Parathyroid adenoma (tissue), 2 donors: ENCODE results near the gene GUCA2A.
A peak's percentile ranks its signal among the peaks of the same experiment; 100 is the strongest.

Experiments used
- H2AFZ ChIP-seq: fragments of 300-600 bp; sonication (generic); one replicate; pipeline ENCODE4 v1.7.0; 2017; ENCODE audit warnings: antibody characterized with exemption, mild to moderate bottlenecking
- H3K27ac ChIP-seq: fragments of 300-600 bp; sonication (generic); one replicate; pipeline ENCODE4 v1.7.0; 2017
- H3K27me3 ChIP-seq: fragments of 300-600 bp; sonication (generic); one replicate; pipeline ENCODE4 v1.7.0; 2017; ENCODE audit warnings: low read length; ENCODE audit not compliant: control insufficient read depth, insufficient read depth
- H3K36me3 ChIP-seq: fragments of 300-600 bp; sonication (generic); one replicate; pipeline ENCODE4 v1.7.0; 2017; ENCODE audit warnings: low read length; ENCODE audit not compliant: control insufficient read depth, insufficient read depth
- H3K4me1 ChIP-seq: fragments of 300-600 bp; sonication (generic); one replicate; pipeline ENCODE4 v1.7.0; 2017; ENCODE audit warnings: control low read depth
- H3K4me2 ChIP-seq: fragments of 300-600 bp; sonication (generic); one replicate; pipeline ENCODE4 v1.7.0; 2017; ENCODE audit warnings: low read length
- H3K4me3 ChIP-seq: fragments of 300-600 bp; sonication (generic); one replicate; pipeline ENCODE4 v1.7.0; 2017; ENCODE audit warnings: low read depth, low read length
- H3K79me2 ChIP-seq: fragments of 300-600 bp; sonication (generic); one replicate; pipeline ENCODE4 v1.7.0; 2017; ENCODE audit warnings: control low read depth
- H3K9ac ChIP-seq: fragments of 300-600 bp; sonication (generic); one replicate; pipeline ENCODE4 v1.7.0; 2017; ENCODE audit warnings: mild to moderate bottlenecking
- H3K9me3 ChIP-seq: fragments of 300-600 bp; sonication (generic); one replicate; pipeline ENCODE4 v1.7.0; 2017; ENCODE audit warnings: low read length; ENCODE audit not compliant: control insufficient read depth
- TF ChIP-seq, protein P1 (sequence below): fragments of 300-600 bp; sonication (generic); IDR thresholded peaks from one replicate; pipeline ENCODE4 v1.7.0; 2017; ENCODE audit warnings: antibody characterized with exemption, mild to moderate bottlenecking
- donor health status: primary hyperparathyroidism.

Gene GUCA2A

DNA sequence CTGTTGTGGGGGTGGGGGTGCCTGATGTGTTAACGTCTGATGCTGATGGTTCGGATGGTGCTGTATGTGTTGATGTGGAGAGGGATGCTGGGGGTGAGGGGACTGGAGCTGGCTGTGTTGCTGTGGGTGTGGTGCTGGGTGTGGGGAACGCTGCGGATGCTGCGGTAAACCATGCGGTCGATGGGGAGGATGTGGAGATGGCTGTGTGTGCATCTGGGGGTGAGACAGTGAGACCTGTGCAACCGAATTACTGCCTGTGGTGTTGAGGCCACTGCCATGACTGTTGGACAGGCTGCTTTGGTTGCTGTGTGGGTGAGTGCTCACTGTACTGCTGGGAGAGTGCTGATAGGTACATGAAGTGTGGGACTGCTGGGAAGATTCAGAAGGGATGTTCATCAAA, 26.8 kb upstream of the GUCA2A start:
- H3K36me3 ChIP-seq: no peaks in the 10 kb centered on the region
- TF ChIP-seq, protein P1, sequence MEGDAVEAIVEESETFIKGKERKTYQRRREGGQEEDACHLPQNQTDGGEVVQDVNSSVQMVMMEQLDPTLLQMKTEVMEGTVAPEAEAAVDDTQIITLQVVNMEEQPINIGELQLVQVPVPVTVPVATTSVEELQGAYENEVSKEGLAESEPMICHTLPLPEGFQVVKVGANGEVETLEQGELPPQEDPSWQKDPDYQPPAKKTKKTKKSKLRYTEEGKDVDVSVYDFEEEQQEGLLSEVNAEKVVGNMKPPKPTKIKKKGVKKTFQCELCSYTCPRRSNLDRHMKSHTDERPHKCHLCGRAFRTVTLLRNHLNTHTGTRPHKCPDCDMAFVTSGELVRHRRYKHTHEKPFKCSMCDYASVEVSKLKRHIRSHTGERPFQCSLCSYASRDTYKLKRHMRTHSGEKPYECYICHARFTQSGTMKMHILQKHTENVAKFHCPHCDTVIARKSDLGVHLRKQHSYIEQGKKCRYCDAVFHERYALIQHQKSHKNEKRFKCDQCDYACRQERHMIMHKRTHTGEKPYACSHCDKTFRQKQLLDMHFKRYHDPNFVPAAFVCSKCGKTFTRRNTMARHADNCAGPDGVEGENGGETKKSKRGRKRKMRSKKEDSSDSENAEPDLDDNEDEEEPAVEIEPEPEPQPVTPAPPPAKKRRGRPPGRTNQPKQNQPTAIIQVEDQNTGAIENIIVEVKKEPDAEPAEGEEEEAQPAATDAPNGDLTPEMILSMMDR: no peak
- H3K79me2 ChIP-seq: peaks cover 3% of the 10 kb centered on the region
- no peak overlapping the region for H3K27ac ChIP-seq
- H3K9ac ChIP-seq: no peak overlapping the region
- no peak overlapping the region for H3K4me3 ChIP-seq
- no peaks in the 10 kb centered on the region for H3K27me3 ChIP-seq
- H3K9me3 ChIP-seq: no peaks in the 10 kb centered on the region
- no peak overlapping the region for H3K4me2 ChIP-seq
- no peaks in the 10 kb centered on the region for H3K4me1 ChIP-seq
- no peak overlapping the region for H2AFZ ChIP-seq

DNA sequence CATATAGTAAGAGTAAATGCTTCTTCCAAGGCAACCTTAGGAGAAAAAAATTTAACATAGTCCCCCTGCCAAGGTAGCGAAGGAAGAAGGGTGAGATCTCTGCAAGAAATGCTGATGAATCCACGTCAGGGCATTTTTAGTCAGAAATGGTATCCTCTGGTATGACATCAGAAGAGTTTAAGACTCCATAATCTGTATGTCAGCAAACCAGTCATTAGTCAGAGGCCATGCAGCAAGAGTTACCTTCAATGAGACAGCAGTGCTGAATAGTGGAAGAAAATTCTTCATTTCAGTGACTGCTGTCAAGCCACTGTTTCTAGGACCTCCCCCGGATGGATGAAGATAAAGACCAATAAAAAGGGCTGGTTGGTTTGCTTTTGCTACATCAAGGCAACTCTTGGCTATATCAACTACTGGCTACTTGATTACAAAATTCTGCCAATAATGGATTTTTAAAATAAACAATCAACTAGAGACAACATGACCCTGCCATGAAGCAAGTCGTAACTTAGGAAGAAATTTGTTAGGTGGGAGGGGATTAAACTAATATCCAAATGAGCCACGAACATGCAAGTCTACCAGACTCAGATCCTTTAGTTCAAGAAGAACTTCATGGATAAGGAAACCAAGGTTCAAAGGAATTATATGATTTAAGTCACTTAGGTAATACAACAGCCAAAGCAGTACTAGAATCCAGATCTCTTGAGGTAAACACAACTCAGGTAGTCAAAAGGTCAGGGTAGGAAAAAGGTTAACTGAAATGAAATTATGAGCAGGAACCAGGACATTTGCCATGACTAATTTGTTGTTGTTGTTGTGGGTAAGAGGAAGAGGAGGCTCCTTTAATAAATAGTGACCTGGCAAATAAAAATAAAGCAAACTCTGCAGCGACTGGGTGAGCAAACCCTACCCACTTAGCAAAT, 25.6 kb upstream of the GUCA2A start:
- Histone ChIP-seq H3K4me3 (no peak overlapping the region), H2AFZ (no peak overlapping the region), H3K9ac (no peak overlapping the region), H3K4me2 (no peak overlapping the region), H3K79me2 (peaks cover 3% of the 10 kb centered on the region), H3K27ac (no peak overlapping the region), H3K36me3 (no peaks in the 10 kb centered on the region), H3K4me1 (no peaks in the 10 kb centered on the region), H3K27me3 (no peaks in the 10 kb centered on the region), H3K9me3 (no peaks in the 10 kb centered on the region)
- TF ChIP-seq, protein P1: no peak

DNA sequence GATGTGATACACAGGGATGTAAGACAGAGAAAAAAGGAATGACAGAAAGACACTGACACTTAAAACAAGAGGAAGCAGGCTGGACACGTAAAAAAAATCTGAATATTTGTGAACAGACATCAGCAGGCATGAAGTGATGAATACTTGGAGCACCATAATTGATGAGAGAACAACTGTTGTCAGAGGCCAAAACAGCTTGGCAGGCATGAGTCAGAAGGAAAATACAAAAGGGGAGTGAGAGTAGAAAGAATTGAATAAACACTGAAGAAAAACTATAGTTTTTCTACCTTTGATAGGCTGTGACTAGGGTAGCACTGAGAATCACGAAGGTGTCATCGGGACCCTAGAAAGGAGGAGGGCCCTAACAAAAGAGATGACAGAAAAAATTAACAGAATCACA, 21.6 kb upstream of the GUCA2A start:
- H3K9me3 ChIP-seq: no peaks in the 10 kb centered on the region
- no peak overlapping the region for H3K27ac ChIP-seq
- no peak overlapping the region for H2AFZ ChIP-seq
- no peaks in the 10 kb centered on the region for H3K4me1 ChIP-seq
- peaks cover 3% of the 10 kb centered on the region for H3K79me2 ChIP-seq
- TF ChIP-seq, protein P1: no peak
- H3K27me3 ChIP-seq: no peaks in the 10 kb centered on the region
- no peaks in the 10 kb centered on the region for H3K36me3 ChIP-seq
- H3K9ac ChIP-seq: no peak overlapping the region
- H3K4me3 ChIP-seq: no peak overlapping the region
- no peak overlapping the region for H3K4me2 ChIP-seq

DNA sequence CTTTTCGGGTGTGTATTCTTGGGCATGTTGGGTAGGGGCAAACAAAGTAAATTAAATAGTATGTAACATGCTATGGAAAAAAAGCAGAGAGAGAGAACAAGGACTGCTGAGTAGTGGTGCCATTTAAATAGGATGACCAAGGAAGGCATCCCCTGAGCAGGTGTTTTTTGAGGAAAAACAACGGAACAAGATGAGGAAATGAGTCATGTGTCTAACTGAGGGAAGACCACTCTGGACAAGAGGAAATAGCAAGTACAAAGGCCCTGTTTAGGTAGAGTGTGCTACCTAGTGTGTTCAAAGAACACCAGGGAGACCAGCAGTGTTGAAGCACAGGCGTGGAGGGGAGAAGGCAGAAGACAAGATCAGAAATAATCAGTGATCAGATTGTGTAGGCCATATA, 20.1 kb upstream of the GUCA2A start:
- peaks cover 3% of the 10 kb centered on the region for H3K79me2 ChIP-seq
- H3K9ac ChIP-seq: no peak overlapping the region
- H3K9me3 ChIP-seq: no peaks in the 10 kb centered on the region
- no peaks in the 10 kb centered on the region for H3K4me1 ChIP-seq
- TF ChIP-seq, protein P1: no peak
- H2AFZ ChIP-seq: no peak overlapping the region
- H3K27ac ChIP-seq: no peak overlapping the region
- H3K36me3 ChIP-seq: no peaks in the 10 kb centered on the region
- H3K27me3 ChIP-seq: no peaks in the 10 kb centered on the region
- H3K4me2 ChIP-seq: no peak overlapping the region
- no peak overlapping the region for H3K4me3 ChIP-seq

DNA sequence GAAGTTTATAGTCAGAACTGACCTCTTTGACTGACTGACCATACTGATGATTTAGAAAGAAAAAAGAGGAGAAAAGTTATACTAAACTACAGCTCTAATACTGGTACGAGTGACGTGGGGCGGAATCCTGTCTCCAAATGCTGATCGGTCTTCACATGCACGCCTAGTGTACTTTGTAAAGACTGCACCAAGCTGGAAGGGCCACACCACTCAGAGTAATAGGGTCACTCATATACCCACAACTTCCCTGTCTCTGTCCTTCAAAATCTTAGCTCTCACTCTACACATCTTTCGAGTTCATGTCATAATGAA, 19.4 kb upstream of the GUCA2A start:
- TF ChIP-seq, protein P1: no peak
- Histone ChIP-seq H3K4me3 (no peak overlapping the region), H3K36me3 (no peaks in the 10 kb centered on the region), H3K4me1 (no peaks in the 10 kb centered on the region), H3K9me3 (no peaks in the 10 kb centered on the region), H2AFZ (no peak overlapping the region), H3K27me3 (no peaks in the 10 kb centered on the region), H3K79me2 (no peaks in the 10 kb centered on the region), H3K27ac (no peak overlapping the region), H3K9ac (no peak overlapping the region), H3K4me2 (peak overlapping the region; percentile 33)
